Breast epithelium (tissue), 3 donors: ENCODE results near the gene TUSC7.

Source experiments
- CTCF ChIP-seq, 3 donors: fragments of 450-650 bp; IDR thresholded peaks; one replicate each; pipeline ENCODE4 v1.5.1; 2016 to 2017; ENCODE audit warnings: antibody characterized with exemption in 3 of 3, mild to moderate bottlenecking in 3 of 3, moderate library complexity in 3 of 3
- POLR2A ChIP-seq: fragments of 450-650 bp; IDR thresholded peaks from one replicate; pipeline ENCODE4 v1.6.1; 2016; ENCODE audit warnings: antibody characterized with exemption, mild to moderate bottlenecking, moderate library complexity

- TF ChIP-seq CTCF (IDR thresholded peaks at IDR 0.05) (no peak), POLR2A (no peak)
These were observed 42.3 kb upstream of the TUSC7 start for GRCh38 chr3:116667324-116667723.
